Upper lobe of left lung (tissue), 6 donors: ENCODE measurements around the gene LRRC10. TPM values are rescaled to one million over a fixed set of nuclear protein-coding genes. Genes with fewer than 3 reads are reported as not detected.

ENCODE experiments used
- ATAC-seq, 2 donors: fragments of 200-7000 bp; cut with Tn5 transposase; one replicate each; pipeline ENCODE4 v1.9.1; 2022; ENCODE audit warnings: mild to moderate bottlenecking in 2 of 2, moderate library complexity in 2 of 2; ENCODE audit not compliant: low FRiP score in 2 of 2
- DNase-seq, 2 donors: peaks; one replicate each; pipeline ENCODE4 v3.0.0-alpha.2; 2019 to 2020
- H3K27ac ChIP-seq, 4 donors: fragments of 200-600 bp; sonication (generic); one replicate each; pipeline ENCODE4 v1.5.1; 2016 to 2019
- H3K27me3 ChIP-seq, 4 donors: fragments of 200-600 bp; sonication (generic); one replicate each; pipeline ENCODE4 v1.5.1; 2017 to 2019
- H3K36me3 ChIP-seq, 4 donors: fragments of 200-600 bp; sonication (generic); one replicate each; pipeline ENCODE4 v1.5.1; 2016 to 2019
- H3K4me1 ChIP-seq, 4 donors: fragments of 200-600 bp; sonication (generic); one replicate each; pipeline ENCODE4 v1.5.1; 2018 to 2019
- H3K4me3 ChIP-seq, 4 donors: fragments of 200-600 bp; sonication (generic); one replicate each; pipeline ENCODE4 v1.5.1; 2017 to 2019; ENCODE audit warnings: mild to moderate bottlenecking in 2 of 4, moderate library complexity in 1 of 4
- H3K9me3 ChIP-seq, 4 donors: fragments of 200-600 bp; sonication (generic); one replicate each; pipeline ENCODE4 v1.5.1; 2018 to 2019
- CTCF ChIP-seq, 6 experiments: fragments of 450-650 bp in 4 of 6; fragments of 200-600 bp in 2 of 6; sonication (generic) in 2 of 6; IDR thresholded peaks; one replicate each; pipeline ENCODE4 v1.5.1; 2016 to 2019; ENCODE audit warnings: antibody characterized with exemption in 6 of 6
- EP300 ChIP-seq, 4 donors: sonication (generic); formaldehyde crosslinking; IDR thresholded peaks; one replicate each; pipeline ENCODE4 v1.5.1; 2017; ENCODE audit warnings: antibody characterized with exemption in 4 of 4, control low read depth in 2 of 4
- POLR2A ChIP-seq, 4 donors: fragments of 450-650 bp; IDR thresholded peaks; one replicate each; pipeline ENCODE4 v1.5.1; 2016 to 2017; ENCODE audit warnings: antibody characterized with exemption in 4 of 4, mild to moderate bottlenecking in 2 of 4
- POLR2AphosphoS5 ChIP-seq, 2 donors: sonication (generic); formaldehyde crosslinking; IDR thresholded peaks; one replicate each; pipeline ENCODE4 v1.5.1; 2017; ENCODE audit warnings: antibody characterized with exemption in 2 of 2
- WGBS, 2 donors: methylation state at CpG; one replicate each; pipeline ENCODE4 v1.1.5; 2017 to 2018; 5-methylcytosine and 5-hydroxymethylcytosine counted together
- small RNA-seq, 4 donors: library from RNA; depleted of rRNA; stranded (forward); fragments of <200 nt; gene quantifications; one replicate each; pipeline ENCODE3, GENCODE V24; 2016
- total RNA-seq, 6 donors: library from RNA; depleted of rRNA in 4 of 6; stranded (reverse); fragments of >200 nt in 4 of 6; gene quantifications; one replicate each; pipeline versions ENCODE4 v1.1.0 to v1.2.1, GENCODE V29; 2016 to 2021
- donor health status: DM: no; HTN: no; CAD: no; lungs with moderate emphysema.
- donor health status: DM: no; HTN: yes; CAD: no; lungs with severe emphysema.

LRRC10 gene
- total RNA-seq, 6 donors from 2014 or later = not detected

- H3K27ac ChIP-seq = no peak overlapping the region
- TF ChIP-seq POLR2AphosphoS5 (IDR thresholded peaks at IDR 0.05) = no peak
- TF ChIP-seq EP300 (IDR thresholded peaks at IDR 0.05) = no peak
- no peak for TF ChIP-seq POLR2A (IDR thresholded peaks at IDR 0.05)
- TF ChIP-seq CTCF (IDR thresholded peaks at IDR 0.05) = no peak
- ATAC-seq (no peak), DNase-seq (no peak)
- no peaks in the 10 kb centered on the region for H3K9me3 ChIP-seq
- 62 to 77% methylated on average over 3 of the region's 3 CpGs for WGBS, 2 donors
- no peaks in the 10 kb centered on the region for H3K27me3 ChIP-seq
- H3K4me3 ChIP-seq = no peak overlapping the region
- H3K36me3 ChIP-seq = peaks cover 5 to 22% (median 8%) of the 10 kb centered on the region in 4 donors
- no peaks in the 10 kb centered on the region for H3K4me1 ChIP-seq
Measured at GRCh38 chr12:69566603-69567002, 44.1 kb downstream of the LRRC10 start.

- Histone ChIP-seq H3K4me3 (no peak overlapping the region), H3K27me3 (no peaks in the 10 kb centered on the region), H3K27ac (no peak overlapping the region), H3K4me1 (peaks cover 0 to 3% (median 0%) of the 10 kb centered on the region in 4 donors), H3K9me3 (no peaks in the 10 kb centered on the region), H3K36me3 (peaks cover 3 to 9% (median 4%) of the 10 kb centered on the region in 4 donors)
- WGBS, 2 donors = 98 to 100% methylated on average over 2 of the region's 2 CpGs
- TF ChIP-seq CTCF (IDR thresholded peaks at IDR 0.05) (no peak), POLR2A (IDR thresholded peaks at IDR 0.05) (no peak), EP300 (IDR thresholded peaks at IDR 0.05) (no peak), POLR2AphosphoS5 (IDR thresholded peaks at IDR 0.05) (no peak)
- no peak for ATAC-seq
- no peak for DNase-seq
Measured at GRCh38 chr12:69563166-69563762, 47.4 kb downstream of the LRRC10 start.

Small RNA genes within 50 kb of the gene (small RNA-seq; reads per million reads assigned to genes)
- gene MIR3913-1 = 3.3 to 23.4 (median 10.0) reads per million in 4 donors

Other genes starting within 250 kb of the LRRC10 start
- gene FRS2, start 140.5 kb downstream of the LRRC10 start, total RNA-seq = 10 to 100 TPM; 14.3 to 54.1 (median 24.7) TPM
- 100 to 1,000 TPM in 3 of 6 donors, 10 to 100 TPM in 3; 28.1 to 117 (median 91.0) TPM for gene CCT2, start 25.4 kb downstream of the LRRC10 start, total RNA-seq
- not detected for gene BEST3, start 88.4 kb upstream of the LRRC10 start, total RNA-seq
- 10 to 100 TPM; 24.1 to 99.5 (median 34.2) TPM for gene RAB3IP, start 128.0 kb upstream of the LRRC10 start, total RNA-seq
- 1 to 10 TPM in 1 of 6 donors, under 1 TPM in 2, not detected in 3; 0.10 to 1.8 (median 0.20) TPM for gene MYRFL, start 214.3 kb upstream of the LRRC10 start, total RNA-seq